ENCODE measurements around the gene PARVB.

DNA sequence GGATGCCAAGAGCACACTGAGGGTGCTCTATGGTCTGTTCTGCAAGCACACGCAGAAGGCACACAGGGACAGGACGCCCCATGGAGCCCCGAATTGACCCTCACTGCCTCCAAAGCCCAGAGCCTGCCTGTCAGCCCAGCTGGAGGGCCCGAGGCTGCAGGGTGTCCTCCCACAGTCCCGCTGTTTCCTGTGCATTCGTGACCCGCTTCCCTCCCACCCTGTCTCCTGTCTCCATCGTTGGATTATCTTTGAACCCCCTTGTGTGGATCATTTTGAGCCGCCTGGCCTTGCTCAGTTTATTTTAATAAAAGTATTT is 182.2 kb downstream of the PARVB start:
- TF ChIP-seq, protein P1, sequence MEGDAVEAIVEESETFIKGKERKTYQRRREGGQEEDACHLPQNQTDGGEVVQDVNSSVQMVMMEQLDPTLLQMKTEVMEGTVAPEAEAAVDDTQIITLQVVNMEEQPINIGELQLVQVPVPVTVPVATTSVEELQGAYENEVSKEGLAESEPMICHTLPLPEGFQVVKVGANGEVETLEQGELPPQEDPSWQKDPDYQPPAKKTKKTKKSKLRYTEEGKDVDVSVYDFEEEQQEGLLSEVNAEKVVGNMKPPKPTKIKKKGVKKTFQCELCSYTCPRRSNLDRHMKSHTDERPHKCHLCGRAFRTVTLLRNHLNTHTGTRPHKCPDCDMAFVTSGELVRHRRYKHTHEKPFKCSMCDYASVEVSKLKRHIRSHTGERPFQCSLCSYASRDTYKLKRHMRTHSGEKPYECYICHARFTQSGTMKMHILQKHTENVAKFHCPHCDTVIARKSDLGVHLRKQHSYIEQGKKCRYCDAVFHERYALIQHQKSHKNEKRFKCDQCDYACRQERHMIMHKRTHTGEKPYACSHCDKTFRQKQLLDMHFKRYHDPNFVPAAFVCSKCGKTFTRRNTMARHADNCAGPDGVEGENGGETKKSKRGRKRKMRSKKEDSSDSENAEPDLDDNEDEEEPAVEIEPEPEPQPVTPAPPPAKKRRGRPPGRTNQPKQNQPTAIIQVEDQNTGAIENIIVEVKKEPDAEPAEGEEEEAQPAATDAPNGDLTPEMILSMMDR (IDR thresholded peaks at IDR 0.05), result no peak
- no peak for TF ChIP-seq POLR2A (IDR thresholded peaks at IDR 0.05)

Data from body of pancreas (tissue), 4 donors.